Measurements from ENCODE around the gene FADS2. TPM values are rescaled to one million over a fixed set of nuclear protein-coding genes. Genes with fewer than 3 reads are reported as not detected.

FADS2 gene
- total and polyA plus RNA-seq, 9 of the 15 experiments (the other 6 are each of a cell fraction or from before 2014, with no cell fraction given), result 2.9 to 42.8 (median 16.2) TPM

- 27% methylated on average over 11 of the region's 12 CpGs for WGBS (ENCODE audit: insufficient coverage, low coverage, missing lambda C conversion rate)
- peaks cover 36% of the 10 kb centered on the region; the same call in 2 of the 3 replicates for H3K79me2 ChIP-seq (ENCODE audit: control insufficient read depth, insufficient read depth, low read length)
- peak overlapping the region; percentile 100 for H3K27ac ChIP-seq (ENCODE audit: extremely low read depth, low read depth, low read length)
- H3K27me3 ChIP-seq (ENCODE audit: control insufficient read depth in 2 of 2, insufficient read depth in 2 of 2, low read length in 2 of 2), result no peaks in the 10 kb centered on the region
- FAIRE-seq (peak; percentile 97), DNase-seq (ENCODE audit: extremely low read depth in 1 of 4, low spot score in 3 of 4) (peak; percentile 93 to 98 (median 94)), ATAC-seq (peak; percentile 97)
- BruUV-seq (replicated peaks), result TSS peak; percentile 99
- H4K20me1 ChIP-seq (replicated peaks; ENCODE audit: control insufficient read depth, insufficient read depth, low read length), result no peaks in the 10 kb centered on the region
- peak overlapping the region; percentile 63 for H2AFZ ChIP-seq (ENCODE audit: low read depth, low read length)
- peaks cover 15% of the 10 kb centered on the region for H3K9me1 ChIP-seq (ENCODE audit: control insufficient read depth, insufficient read depth, low read length)
- POLR2A ChIA-PET, result interaction anchor here (0.6 to 2.3 kb wide), 10 partner anchors 10 to 47 kb away, joined by 3 to 8 read pairs (median 4); no protein-coding TSS in a partner anchor
- no peaks in the 10 kb centered on the region for H3K9me3 ChIP-seq (replicated peaks; ENCODE audit: control insufficient read depth, insufficient read depth, low read depth, low read length)
- H3K4me2 ChIP-seq (ENCODE audit: insufficient read depth, low read length), result peak overlapping the region; percentile 75
- intact Hi-C loops (cut with micrococcal nuclease) (loop anchor here (1.0 to 2.0 kb wide), 2 partner anchors 17 to 36 kb away; partner anchors contain the start of gene FADS1), in situ Hi-C loops (cut with MboI) (no loop called here)
- CTCF ChIA-PET (ENCODE audit: low intra/inter-chr PET ratio), result no interaction called here
- peaks cover under 1% of the 10 kb centered on the region; the same call in 1 of the 3 replicates for H3K36me3 ChIP-seq (ENCODE audit: control insufficient read depth, insufficient read depth, low read length)
- peak overlapping the region; percentile 86 to 93 for H3K9ac ChIP-seq (ENCODE audit: insufficient read depth in 1 of 2, low read depth in 2 of 2, low read length in 2 of 2)
- H3K4me3 ChIP-seq, result 0 out of 2 replicates have a peak overlapping the region, but pooled peaks have one; percentile 4
- peaks cover 51 to 62% of the 10 kb centered on the region in 2 experiments for H3K4me1 ChIP-seq (replicated peaks in 1 of 2; ENCODE audit: control insufficient read depth in 2 of 2, insufficient read depth in 2 of 2, low read length in 2 of 2)
- TF ChIP-seq ZNF76 (CRISPR knock-in tag; IDR thresholded peaks at IDR 0.05; ENCODE audit: borderline replicate concordance) (peak; percentile 86; the same call in 1 of the 2 replicates), ZNF609 (CRISPR knock-in tag; IDR thresholded peaks at IDR 0.05; ENCODE audit: borderline replicate concordance) (no peak), BRD4 (IDR thresholded peaks at IDR 0.05) (peak; percentile 49; the same call in 1 of the 2 replicates), POLR2H (tag; IDR thresholded peaks at IDR 0.05; ENCODE audit: low read depth) (peak; percentile 79), CEBPB (tag; IDR thresholded peaks at IDR 0.05) (no peak), SMARCA5 (IDR thresholded peaks at IDR 0.05) (peak; percentile 67; the same call in 1 of the 2 replicates), SAFB (IDR thresholded peaks at IDR 0.05; ENCODE audit: borderline replicate concordance, low read depth, low read length) (no peak), CREM (IDR thresholded peaks at IDR 0.05; ENCODE audit: low read depth) (peak; percentile 6; the same call in 1 of the 2 replicates), NCOA1 (IDR thresholded peaks at IDR 0.05; ENCODE audit: low read depth) (peak; percentile 74; the same call in 1 of the 2 replicates), SMAD2 (IDR thresholded peaks at IDR 0.05; ENCODE audit: low read depth, low read length) (no peak), DPF2 (IDR thresholded peaks at IDR 0.05) (peak; percentile 84; the same call in 1 of the 2 replicates), KLF6 (CRISPR knock-in tag; IDR thresholded peaks at IDR 0.05; ENCODE audit: borderline replicate concordance) (peak; percentile 15; the same call in 1 of the 2 replicates), DDX20 (tag; IDR thresholded peaks at IDR 0.05; ENCODE audit: low read depth) (0 out of 2 replicates have a peak, but pooled peaks have one; percentile 15), SRSF1 (IDR thresholded peaks at IDR 0.05; ENCODE audit: low read depth, low read length) (no peak), CREB1 (IDR thresholded peaks at IDR 0.05) (no peak), CREB1 (CRISPR knock-in tag; IDR thresholded peaks at IDR 0.05) (0 out of 2 replicates have a peak, but pooled peaks have one; percentile 19)
Measured at GRCh38 chr11:61834278-61835048, 6.4 kb downstream of the FADS2 start.
